Ishikawa (cell line): ENCODE data around the gene GDF9.

ENCODE experiments used
- CEBPB ChIP-seq: IDR thresholded peaks from 2 replicates; pipeline ENCODE4 v1.6.1; 2012
- CREB1 ChIP-seq: IDR thresholded peaks from 2 replicates; pipeline ENCODE4 v1.6.1; 2012; ENCODE audit warnings: low read depth
- EGR1 ChIP-seq: IDR thresholded peaks from 2 replicates; pipeline ENCODE4 v1.6.1; 2012
- EP300 ChIP-seq: IDR thresholded peaks from 2 replicates; pipeline ENCODE4 v1.6.1; 2012; ENCODE audit warnings: borderline replicate concordance
- FOXM1 ChIP-seq: IDR thresholded peaks from 2 replicates; pipeline ENCODE4 v1.6.1; 2012; ENCODE audit warnings: low read depth, borderline replicate concordance
- NFIC ChIP-seq: IDR thresholded peaks from 2 replicates; pipeline ENCODE4 v1.6.1; 2012
- RAD21 ChIP-seq: IDR thresholded peaks from 2 replicates; pipeline ENCODE4 v1.6.1; 2012; ENCODE audit warnings: low read depth
- TAF1 ChIP-seq: IDR thresholded peaks from 2 replicates; pipeline ENCODE4 v1.6.1; 2012; ENCODE audit warnings: low read depth, mild to moderate bottlenecking
- TCF12 ChIP-seq: IDR thresholded peaks from 2 replicates; pipeline ENCODE4 v1.6.1; 2012; ENCODE audit warnings: low read depth
- TEAD4 ChIP-seq: IDR thresholded peaks from 2 replicates; pipeline ENCODE4 v1.6.1; 2012
- YY1 ChIP-seq: IDR thresholded peaks from 2 replicates; pipeline ENCODE4 v1.6.1; 2012; ENCODE audit warnings: low read depth
- ZBTB7A ChIP-seq: IDR thresholded peaks from 2 replicates; pipeline ENCODE4 v1.6.1; 2012; ENCODE audit warnings: low read depth
- TF ChIP-seq, protein P1 (sequence below): IDR thresholded peaks from 2 replicates; pipeline ENCODE4 v1.6.1; 2012
- TF ChIP-seq, protein P2 (sequence below): IDR thresholded peaks from 2 replicates; pipeline ENCODE4 v1.6.1; 2012; ENCODE audit warnings: low read depth, mild to moderate bottlenecking
- TF ChIP-seq, protein P3 (sequence below): IDR thresholded peaks from 2 replicates; pipeline ENCODE4 v1.6.1; 2012

Gene GDF9

DNA sequence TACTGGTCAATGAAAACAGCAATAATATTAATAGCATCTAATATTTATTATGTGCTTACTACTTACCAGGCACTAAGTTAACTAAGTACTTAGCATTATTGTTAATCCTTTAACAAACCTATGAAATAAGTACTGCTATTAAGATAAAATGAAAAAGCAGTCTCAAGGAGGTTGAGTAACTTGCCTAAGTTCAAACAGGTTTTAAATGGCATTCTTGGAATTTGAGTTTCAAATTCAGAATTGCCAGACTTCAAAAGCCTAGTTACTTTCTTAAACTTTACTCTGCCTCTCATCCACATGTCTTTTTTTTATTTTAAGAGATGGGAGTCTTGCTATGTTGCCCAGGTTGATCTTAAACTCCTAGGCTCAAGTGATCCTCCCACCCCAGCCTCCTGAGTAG lies 23.2 kb upstream of the GDF9 start:
- TF ChIP-seq, protein P1, sequence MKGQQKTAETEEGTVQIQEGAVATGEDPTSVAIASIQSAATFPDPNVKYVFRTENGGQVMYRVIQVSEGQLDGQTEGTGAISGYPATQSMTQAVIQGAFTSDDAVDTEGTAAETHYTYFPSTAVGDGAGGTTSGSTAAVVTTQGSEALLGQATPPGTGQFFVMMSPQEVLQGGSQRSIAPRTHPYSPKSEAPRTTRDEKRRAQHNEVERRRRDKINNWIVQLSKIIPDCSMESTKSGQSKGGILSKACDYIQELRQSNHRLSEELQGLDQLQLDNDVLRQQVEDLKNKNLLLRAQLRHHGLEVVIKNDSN: no peak

DNA sequence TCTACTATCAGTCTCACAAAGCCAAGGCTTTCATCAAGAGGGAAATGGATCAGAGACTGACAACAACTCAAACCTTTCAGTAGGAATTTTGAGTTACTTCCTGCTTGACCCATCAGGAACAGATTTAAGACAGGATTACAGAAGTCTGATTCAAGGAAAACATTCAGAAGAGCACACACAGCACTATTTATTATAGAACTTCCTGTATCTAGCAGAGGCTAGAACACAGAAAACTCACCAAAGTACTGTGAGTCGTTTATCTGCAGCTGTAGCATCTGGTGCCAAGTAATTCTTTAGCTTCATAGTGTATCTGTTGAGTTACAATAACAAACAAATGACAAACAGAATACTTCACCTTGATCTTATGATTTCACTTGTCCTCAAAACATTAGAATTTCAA lies 21.0 kb upstream of the GDF9 start:
- no peak for TF ChIP-seq YY1
- TF ChIP-seq NFIC: no peak
- no peak for TF ChIP-seq EGR1
- no peak for TF ChIP-seq EP300
- TF ChIP-seq, protein P1: no peak
- TF ChIP-seq TAF1: no peak
- TF ChIP-seq, protein P2, sequence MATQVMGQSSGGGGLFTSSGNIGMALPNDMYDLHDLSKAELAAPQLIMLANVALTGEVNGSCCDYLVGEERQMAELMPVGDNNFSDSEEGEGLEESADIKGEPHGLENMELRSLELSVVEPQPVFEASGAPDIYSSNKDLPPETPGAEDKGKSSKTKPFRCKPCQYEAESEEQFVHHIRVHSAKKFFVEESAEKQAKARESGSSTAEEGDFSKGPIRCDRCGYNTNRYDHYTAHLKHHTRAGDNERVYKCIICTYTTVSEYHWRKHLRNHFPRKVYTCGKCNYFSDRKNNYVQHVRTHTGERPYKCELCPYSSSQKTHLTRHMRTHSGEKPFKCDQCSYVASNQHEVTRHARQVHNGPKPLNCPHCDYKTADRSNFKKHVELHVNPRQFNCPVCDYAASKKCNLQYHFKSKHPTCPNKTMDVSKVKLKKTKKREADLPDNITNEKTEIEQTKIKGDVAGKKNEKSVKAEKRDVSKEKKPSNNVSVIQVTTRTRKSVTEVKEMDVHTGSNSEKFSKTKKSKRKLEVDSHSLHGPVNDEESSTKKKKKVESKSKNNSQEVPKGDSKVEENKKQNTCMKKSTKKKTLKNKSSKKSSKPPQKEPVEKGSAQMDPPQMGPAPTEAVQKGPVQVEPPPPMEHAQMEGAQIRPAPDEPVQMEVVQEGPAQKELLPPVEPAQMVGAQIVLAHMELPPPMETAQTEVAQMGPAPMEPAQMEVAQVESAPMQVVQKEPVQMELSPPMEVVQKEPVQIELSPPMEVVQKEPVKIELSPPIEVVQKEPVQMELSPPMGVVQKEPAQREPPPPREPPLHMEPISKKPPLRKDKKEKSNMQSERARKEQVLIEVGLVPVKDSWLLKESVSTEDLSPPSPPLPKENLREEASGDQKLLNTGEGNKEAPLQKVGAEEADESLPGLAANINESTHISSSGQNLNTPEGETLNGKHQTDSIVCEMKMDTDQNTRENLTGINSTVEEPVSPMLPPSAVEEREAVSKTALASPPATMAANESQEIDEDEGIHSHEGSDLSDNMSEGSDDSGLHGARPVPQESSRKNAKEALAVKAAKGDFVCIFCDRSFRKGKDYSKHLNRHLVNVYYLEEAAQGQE: no peak
- TF ChIP-seq RAD21: no peak
- no peak for TF ChIP-seq CEBPB

DNA sequence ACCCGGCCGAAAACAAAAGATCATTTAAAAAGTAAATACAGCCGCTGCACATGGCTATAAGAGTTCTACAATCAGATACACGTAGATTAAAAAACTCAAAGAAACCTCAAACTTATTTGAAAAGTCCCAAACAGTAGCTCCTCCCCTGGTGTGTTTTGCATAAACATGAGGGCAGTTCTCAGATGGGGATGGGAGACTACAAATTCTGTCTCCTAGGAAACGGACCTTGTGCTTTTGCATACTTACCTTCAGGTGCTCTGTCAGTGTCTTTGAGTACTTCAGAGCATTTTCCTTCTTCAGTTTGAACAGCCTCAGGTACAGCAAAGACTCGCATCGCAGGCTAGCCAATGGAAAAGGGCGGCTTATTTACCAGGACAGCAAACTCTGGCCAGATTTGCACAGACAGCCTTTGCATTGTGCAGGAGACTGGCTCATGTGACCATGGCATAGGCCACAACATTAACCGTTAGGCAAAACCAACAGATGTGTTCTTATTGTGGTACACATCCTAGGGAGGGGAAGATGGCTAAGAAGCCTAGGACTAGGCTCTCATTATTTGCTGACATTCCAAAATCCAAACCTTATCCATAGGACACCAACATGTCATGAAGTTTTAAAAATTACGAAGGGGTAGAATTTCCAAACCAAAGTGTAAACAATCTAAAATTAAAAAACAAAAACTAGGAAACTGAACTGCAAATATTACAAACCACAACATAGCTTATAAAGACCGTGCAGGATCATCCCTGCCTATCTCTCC lies 20.0 kb upstream of the GDF9 start:
- TF ChIP-seq FOXM1 (no peak), CEBPB (no peak), YY1 (no peak), CREB1 (no peak), ZBTB7A (no peak), TCF12 (no peak), NFIC (no peak), RAD21 (no peak), EP300 (no peak), TEAD4 (no peak), TAF1 (no peak), EGR1 (no peak)
- TF ChIP-seq, protein P3, sequence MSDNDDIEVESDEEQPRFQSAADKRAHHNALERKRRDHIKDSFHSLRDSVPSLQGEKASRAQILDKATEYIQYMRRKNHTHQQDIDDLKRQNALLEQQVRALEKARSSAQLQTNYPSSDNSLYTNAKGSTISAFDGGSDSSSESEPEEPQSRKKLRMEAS: no peak
- TF ChIP-seq, protein P2: no peak
- TF ChIP-seq, protein P1: no peak

DNA sequence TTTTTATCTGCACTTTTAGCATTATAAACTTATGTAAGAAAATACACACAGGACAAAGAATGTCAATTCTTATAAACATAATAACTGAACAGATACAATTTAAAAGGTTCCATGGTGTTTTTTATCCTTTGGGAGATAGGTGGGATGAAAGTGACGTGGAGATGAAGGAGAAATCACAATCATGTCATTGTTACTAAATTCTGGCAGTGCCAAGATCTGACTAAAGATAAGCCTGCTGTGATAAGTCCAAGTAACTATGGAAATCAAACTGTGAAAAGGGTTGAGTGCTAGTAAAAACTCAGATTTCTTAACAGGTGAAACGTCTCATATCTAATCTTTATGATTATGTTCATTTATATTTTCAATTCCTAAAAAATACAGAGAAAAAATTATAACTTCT lies 18.3 kb upstream of the GDF9 start:
- TF ChIP-seq CEBPB (no peak), TEAD4 (no peak), ZBTB7A (no peak), NFIC (no peak), EP300 (no peak), RAD21 (no peak), EGR1 (no peak), CREB1 (no peak), TCF12 (no peak), FOXM1 (no peak), YY1 (no peak), TAF1 (no peak)
- TF ChIP-seq, protein P2: no peak
- TF ChIP-seq, protein P3: no peak
- TF ChIP-seq, protein P1: no peak
